Esophagus squamous epithelium (tissue), 5 donors: ENCODE measurements around the gene SPON2. TPM values are rescaled to one million over a fixed set of nuclear protein-coding genes. Genes with fewer than 3 reads are reported as not detected.

Source experiments
- DNase-seq: peaks from one replicate; lab custom pipeline; 2025; lab: John Stamatoyannopoulos, UW
- H3K27ac ChIP-seq, 4 donors: fragments of 200-600 bp; sonication (generic); one replicate each; pipeline ENCODE4 v1.5.1; 2016 to 2019; ENCODE audit warnings: mild to moderate bottlenecking in 1 of 4
- H3K27me3 ChIP-seq, 4 donors: fragments of 200-600 bp; sonication (generic); 1 replicate in 3 of 4; 2 replicates in 1 of 4; pipeline versions ENCODE4 v1.5.1 to v1.6.0; 2017 to 2021; ENCODE audit warnings: antibody characterized with exemption in 1 of 4
- H3K36me3 ChIP-seq, 3 donors: fragments of 200-600 bp; sonication (generic); one replicate each; pipeline ENCODE4 v1.5.1; 2016 to 2019
- H3K4me1 ChIP-seq, 3 donors: fragments of 200-600 bp; sonication (generic); one replicate each; pipeline ENCODE4 v1.5.1; 2017 to 2019
- H3K4me3 ChIP-seq, 4 donors: fragments of 200-600 bp; sonication (generic); 1 replicate in 3 of 4; 2 replicates in 1 of 4; pipeline ENCODE4 v1.5.1; 2016 to 2019; ENCODE audit warnings: mild to moderate bottlenecking in 2 of 4, moderate library complexity in 1 of 4
- H3K9me3 ChIP-seq, 3 donors: fragments of 200-600 bp; sonication (generic); one replicate each; pipeline ENCODE4 v1.5.1; 2016 to 2019
- CTCF ChIP-seq, 6 experiments: fragments of 450-650 bp in 4 of 6; fragments of 200-600 bp in 2 of 6; sonication (generic) in 2 of 6; IDR thresholded peaks; one replicate each; pipeline ENCODE4 v1.5.1; 2016 to 2019; ENCODE audit warnings: antibody characterized with exemption in 6 of 6, mild to moderate bottlenecking in 4 of 6, moderate library complexity in 4 of 6
- POLR2A ChIP-seq, 4 donors: fragments of 450-650 bp; IDR thresholded peaks; one replicate each; pipeline ENCODE4 v1.6.1; 2017; ENCODE audit warnings: antibody characterized with exemption in 4 of 4, mild to moderate bottlenecking in 4 of 4, moderate library complexity in 3 of 4
- WGBS, 2 donors: methylation state at CpG; one replicate each; pipeline ENCODE4 v1.1.5; 2018; 5-methylcytosine and 5-hydroxymethylcytosine counted together
- intact Hi-C: fragments of 100-400 bp; cut with DNase I; formaldehyde crosslinking; loops from one replicate; pipeline ENCODE4 v1.15.0; 2022
- total RNA-seq, 4 donors: library from RNA; depleted of rRNA; stranded (reverse); fragments of >200 nt; gene quantifications; one replicate each; pipeline ENCODE4 v1.1.0, GENCODE V29; 2016
- donor health status: DM: yes; HTN: yes; CAD: no.

The SPON2 gene
- total RNA-seq, 4 donors from 2014 or later = 14.5 to 53.4 (median 21.3) TPM

GRCh38 chr4:1195109-1195671, 22.8 kb upstream of the SPON2 start:
- TF ChIP-seq POLR2A (IDR thresholded peaks at IDR 0.05) = no peak
- no peak for TF ChIP-seq CTCF (IDR thresholded peaks at IDR 0.05)
- peak overlapping the region in 3 of 4 donors; percentile 45 to 89 (median 84) for H3K27ac ChIP-seq

GRCh38 chr4:1194010-1194900, 21.9 kb upstream of the SPON2 start:
- no peaks in the 10 kb centered on the region for H3K27me3 ChIP-seq
- no peaks in the 10 kb centered on the region for H3K9me3 ChIP-seq
- H3K4me1 ChIP-seq = peaks cover 21 to 55% (median 27%) of the 10 kb centered on the region in 3 donors
- DNase-seq = no peak
- 87 to 92% methylated on average over 16 to 17 of the region's 52 CpGs for WGBS, 2 donors
- TF ChIP-seq CTCF (IDR thresholded peaks at IDR 0.05) (no peak), POLR2A (IDR thresholded peaks at IDR 0.05) (no peak)
- H3K36me3 ChIP-seq = no peaks in the 10 kb centered on the region
- intact Hi-C loops = no loop called here
- peak overlapping the region in 2 of 4 donors; percentile 23 to 48 for H3K4me3 ChIP-seq
- H3K27ac ChIP-seq = peak overlapping the region; percentile 75 to 89 (median 82)

More at GRCh38 chr4:1195109-1195671, 22.8 kb upstream of the SPON2 start:
- Histone ChIP-seq H3K36me3 (no peaks in the 10 kb centered on the region), H3K4me1 (peaks cover 21 to 64% (median 31%) of the 10 kb centered on the region in 3 donors), H3K27me3 (peaks cover 0 to 4% (median 0%) of the 10 kb centered on the region in 4 donors), H3K4me3 (peak overlapping the region in 2 of 4 donors; percentile 23 to 48), H3K9me3 (no peaks in the 10 kb centered on the region)
- intact Hi-C loops = no loop called here
- no CpG with 5 or more reads among the region's 29 CpGs for WGBS, 2 donors
- DNase-seq = no peak

- no peaks in the 10 kb centered on the region for H3K36me3 ChIP-seq
- no peaks in the 10 kb centered on the region for H3K27me3 ChIP-seq
- no peaks in the 10 kb centered on the region for H3K9me3 ChIP-seq
- no peak for TF ChIP-seq CTCF (IDR thresholded peaks at IDR 0.05)
- no peak for TF ChIP-seq POLR2A (IDR thresholded peaks at IDR 0.05)
- intact Hi-C loops = no loop called here
- peaks cover 21 to 54% (median 27%) of the 10 kb centered on the region in 3 donors for H3K4me1 ChIP-seq
- peak overlapping the region; percentile 75 to 89 (median 83) for H3K27ac ChIP-seq
- WGBS, 2 donors = 38 to 51% methylated on average over 11 to 12 of the region's 28 CpGs
- no peak for DNase-seq
- H3K4me3 ChIP-seq = peak overlapping the region in 2 of 4 donors; percentile 23 to 48
Measured at GRCh38 chr4:1193206-1194009, 21.0 kb upstream of the SPON2 start.

- no peaks in the 10 kb centered on the region for H3K36me3 ChIP-seq
- H3K9me3 ChIP-seq = no peaks in the 10 kb centered on the region
- H3K4me1 ChIP-seq = peaks cover 21 to 54% (median 27%) of the 10 kb centered on the region in 3 donors
- TF ChIP-seq POLR2A (IDR thresholded peaks at IDR 0.05) (no peak), CTCF (IDR thresholded peaks at IDR 0.05) (no peak)
- no peak for DNase-seq
- peak overlapping the region in 1 of 4 donors; percentile 25 for H3K4me3 ChIP-seq
- intact Hi-C loops = no loop called here
- WGBS, 2 donors = 69% methylated on average over 4 of the region's 13 CpGs; no CpG with 5 or more reads in 1 of the 2 donors
- peak overlapping the region; percentile 66 to 89 (median 82) for H3K27ac ChIP-seq
- no peaks in the 10 kb centered on the region for H3K27me3 ChIP-seq
Measured at GRCh38 chr4:1192493-1193205, 20.3 kb upstream of the SPON2 start.
